ENCODE data around the gene IGF2.

- no peak for TF ChIP-seq TAF1 (IDR thresholded peaks at IDR 0.05; ENCODE audit: borderline replicate concordance, insufficient read depth, low read length)
- no peak for TF ChIP-seq POLR2AphosphoS5 (IDR thresholded peaks at IDR 0.05; ENCODE audit: low read depth, low read length)
- TF ChIP-seq SIN3A (IDR thresholded peaks at IDR 0.05; ENCODE audit: borderline replicate concordance, insufficient read depth, low read length) = no peak
Observed at GRCh38 chr11:2149460-2149859, 10.3 kb upstream of the IGF2 start.
